ENCODE data around the gene GDPD4.

GDPD4 gene

DNA sequence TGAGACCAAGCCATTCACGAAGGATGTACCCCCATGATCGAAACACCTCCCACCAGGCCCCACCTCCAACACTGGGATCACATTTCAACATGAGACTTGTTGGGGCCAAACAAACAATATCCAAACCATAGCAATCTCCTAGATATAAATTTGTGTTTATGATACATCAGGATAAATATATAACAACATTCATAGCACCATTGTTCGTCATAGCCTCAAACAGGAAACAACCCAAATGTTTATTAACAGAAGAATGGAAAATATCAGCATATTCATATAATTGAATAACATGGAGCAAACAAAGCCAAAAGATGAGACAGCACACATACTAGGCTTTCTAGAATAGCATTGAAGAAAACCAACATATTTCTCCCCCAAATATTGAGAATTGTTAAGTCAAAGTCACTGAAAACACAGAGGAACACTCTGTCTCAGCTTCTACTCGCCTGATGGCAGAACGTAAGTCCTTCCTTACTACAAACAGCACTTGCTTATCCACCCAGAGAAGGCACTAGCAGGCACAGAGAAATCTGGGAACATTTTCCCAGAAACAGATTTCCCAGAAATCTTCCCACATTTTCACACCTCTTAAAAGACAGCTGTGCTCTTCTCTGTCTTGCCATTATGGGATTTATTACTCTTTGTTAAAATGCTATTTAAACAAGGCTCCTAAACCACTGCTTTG is 8.1 kb upstream of the GDPD4 start:
- H3K79me2 ChIP-seq (ENCODE audit: insufficient read depth, low read depth), result no peaks in the 10 kb centered on the region
- H3K36me3 ChIP-seq (ENCODE audit: insufficient read depth), result no peaks in the 10 kb centered on the region
- no peaks in the 10 kb centered on the region for H4K20me1 ChIP-seq (ENCODE audit: insufficient read depth)
- H3K4me2 ChIP-seq, result no peak overlapping the region
- no peaks in the 10 kb centered on the region for H3K27me3 ChIP-seq (ENCODE audit: insufficient read depth, low read depth)
- TF ChIP-seq, protein P1, sequence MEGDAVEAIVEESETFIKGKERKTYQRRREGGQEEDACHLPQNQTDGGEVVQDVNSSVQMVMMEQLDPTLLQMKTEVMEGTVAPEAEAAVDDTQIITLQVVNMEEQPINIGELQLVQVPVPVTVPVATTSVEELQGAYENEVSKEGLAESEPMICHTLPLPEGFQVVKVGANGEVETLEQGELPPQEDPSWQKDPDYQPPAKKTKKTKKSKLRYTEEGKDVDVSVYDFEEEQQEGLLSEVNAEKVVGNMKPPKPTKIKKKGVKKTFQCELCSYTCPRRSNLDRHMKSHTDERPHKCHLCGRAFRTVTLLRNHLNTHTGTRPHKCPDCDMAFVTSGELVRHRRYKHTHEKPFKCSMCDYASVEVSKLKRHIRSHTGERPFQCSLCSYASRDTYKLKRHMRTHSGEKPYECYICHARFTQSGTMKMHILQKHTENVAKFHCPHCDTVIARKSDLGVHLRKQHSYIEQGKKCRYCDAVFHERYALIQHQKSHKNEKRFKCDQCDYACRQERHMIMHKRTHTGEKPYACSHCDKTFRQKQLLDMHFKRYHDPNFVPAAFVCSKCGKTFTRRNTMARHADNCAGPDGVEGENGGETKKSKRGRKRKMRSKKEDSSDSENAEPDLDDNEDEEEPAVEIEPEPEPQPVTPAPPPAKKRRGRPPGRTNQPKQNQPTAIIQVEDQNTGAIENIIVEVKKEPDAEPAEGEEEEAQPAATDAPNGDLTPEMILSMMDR (conservative IDR thresholded peaks at IDR 0.05; ENCODE audit: low read depth, low read length), result no peak
- H3K27ac ChIP-seq, result no peak overlapping the region
- H3K4me1 ChIP-seq (ENCODE audit: low read depth, poor library complexity, severe bottlenecking), result no peaks in the 10 kb centered on the region
- H3K4me3 ChIP-seq (IDR thresholded peaks at IDR 0.05; ENCODE audit: insufficient read depth, low read depth, low read length), result no peak overlapping the region
- no peak overlapping the region for H2AFZ ChIP-seq (ENCODE audit: low read depth)
- no peak overlapping the region for H3K9ac ChIP-seq

DNA sequence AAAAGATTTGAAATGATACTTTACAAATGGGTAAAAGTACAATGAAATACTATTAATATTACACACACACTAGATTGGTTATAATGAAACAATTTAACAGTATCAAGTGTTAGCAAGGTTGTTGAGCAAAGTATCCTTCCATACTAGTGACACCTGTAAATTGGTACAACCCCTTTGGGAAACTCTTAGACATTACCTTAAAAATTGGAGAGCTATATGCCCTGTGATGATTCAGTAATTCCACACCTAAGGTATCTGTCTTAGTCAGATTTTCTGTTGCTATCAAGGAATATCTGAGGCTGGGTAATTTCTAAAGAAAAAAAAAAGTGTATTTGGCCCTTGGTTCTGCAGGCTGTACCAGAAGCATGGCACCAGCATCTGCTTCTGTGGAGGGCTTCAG is 7.4 kb upstream of the GDPD4 start:
- Histone ChIP-seq H3K27me3 (ENCODE audit: insufficient read depth, low read depth) (no peaks in the 10 kb centered on the region), H4K20me1 (ENCODE audit: insufficient read depth) (no peaks in the 10 kb centered on the region), H3K9ac (no peak overlapping the region), H3K27ac (no peak overlapping the region), H3K4me1 (ENCODE audit: low read depth, poor library complexity, severe bottlenecking) (no peaks in the 10 kb centered on the region), H3K36me3 (ENCODE audit: insufficient read depth) (no peaks in the 10 kb centered on the region), H2AFZ (ENCODE audit: low read depth) (no peak overlapping the region), H3K4me2 (no peak overlapping the region), H3K4me3 (IDR thresholded peaks at IDR 0.05; ENCODE audit: insufficient read depth, low read depth, low read length) (no peak overlapping the region), H3K79me2 (ENCODE audit: insufficient read depth, low read depth) (no peaks in the 10 kb centered on the region)
- TF ChIP-seq, protein P1 (conservative IDR thresholded peaks at IDR 0.05; ENCODE audit: low read depth, low read length), result no peak

DNA sequence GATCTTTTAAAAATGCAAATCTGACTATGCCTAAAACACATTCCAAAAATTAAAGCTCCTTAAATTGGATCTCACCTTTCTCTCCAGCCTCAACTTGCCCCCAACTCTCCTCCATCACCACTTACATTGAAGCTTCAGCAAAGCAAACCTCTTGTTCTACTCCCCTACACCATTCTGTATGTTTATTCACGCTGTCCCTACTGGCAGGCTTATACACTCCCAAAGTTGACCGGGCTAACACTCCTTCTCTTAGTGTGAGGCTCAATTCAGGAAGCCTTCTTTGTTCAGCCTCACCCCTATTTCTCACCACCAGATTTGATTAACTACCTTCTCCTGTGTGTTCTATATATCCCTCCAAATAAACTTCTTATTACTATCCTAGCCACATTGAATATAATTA is 1.8 kb upstream of the GDPD4 start:
- Histone ChIP-seq H3K4me3 (IDR thresholded peaks at IDR 0.05; ENCODE audit: insufficient read depth, low read depth, low read length) (no peak overlapping the region), H4K20me1 (ENCODE audit: insufficient read depth) (no peaks in the 10 kb centered on the region), H3K27me3 (ENCODE audit: insufficient read depth, low read depth) (no peaks in the 10 kb centered on the region), H3K27ac (no peak overlapping the region), H3K36me3 (ENCODE audit: insufficient read depth) (no peaks in the 10 kb centered on the region; the same call in 1 of the 2 replicates), H3K79me2 (ENCODE audit: insufficient read depth, low read depth) (no peaks in the 10 kb centered on the region), H3K4me1 (ENCODE audit: low read depth, poor library complexity, severe bottlenecking) (no peaks in the 10 kb centered on the region), H3K4me2 (no peak overlapping the region), H3K9ac (no peak overlapping the region), H2AFZ (ENCODE audit: low read depth) (no peak overlapping the region)
- TF ChIP-seq, protein P1 (conservative IDR thresholded peaks at IDR 0.05; ENCODE audit: low read depth, low read length), result no peak

DNA sequence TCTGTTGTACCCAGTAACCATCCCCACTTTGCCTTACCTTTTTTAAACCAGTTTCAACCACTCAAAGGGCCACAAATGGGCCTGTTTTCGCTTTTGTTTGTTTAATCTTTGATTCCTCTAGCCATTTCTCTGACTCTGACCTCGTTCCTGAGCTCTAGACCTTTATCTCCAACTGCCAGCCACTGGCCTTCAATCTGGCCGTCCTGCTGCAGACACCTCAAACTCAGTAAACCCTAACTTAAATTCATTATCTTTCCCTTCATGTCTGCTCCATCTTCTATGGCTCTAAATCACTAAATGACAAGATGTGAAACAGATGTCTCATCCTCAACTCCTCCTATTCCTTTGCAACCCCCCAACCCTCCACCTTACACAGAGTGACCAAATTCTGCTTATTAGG is 1.3 kb upstream of the GDPD4 start:
- TF ChIP-seq, protein P1 (conservative IDR thresholded peaks at IDR 0.05; ENCODE audit: low read depth, low read length), result no peak
- no peaks in the 10 kb centered on the region for H3K27me3 ChIP-seq (ENCODE audit: insufficient read depth, low read depth)
- no peaks in the 10 kb centered on the region; the same call in 1 of the 2 replicates for H3K36me3 ChIP-seq (ENCODE audit: insufficient read depth)
- no peak overlapping the region for H2AFZ ChIP-seq (ENCODE audit: low read depth)
- H4K20me1 ChIP-seq (ENCODE audit: insufficient read depth), result no peaks in the 10 kb centered on the region
- H3K27ac ChIP-seq, result no peak overlapping the region
- H3K9ac ChIP-seq, result no peak overlapping the region
- no peaks in the 10 kb centered on the region for H3K4me1 ChIP-seq (ENCODE audit: low read depth, poor library complexity, severe bottlenecking)
- H3K4me3 ChIP-seq (IDR thresholded peaks at IDR 0.05; ENCODE audit: insufficient read depth, low read depth, low read length), result no peak overlapping the region
- no peak overlapping the region for H3K4me2 ChIP-seq
- H3K79me2 ChIP-seq (ENCODE audit: insufficient read depth, low read depth), result no peaks in the 10 kb centered on the region

Measured in KMS-11 (cell line).